H1 (cell line): ENCODE data around the gene FTSJ3. TPM values are rescaled to one million over a fixed set of nuclear protein-coding genes. Genes with fewer than 3 reads are reported as not detected.

Experiments
- CTCF ChIA-PET: fragments of 300-600 bp; sonication (Branson Sonifier 250); formaldehyde crosslinking; loops from one replicate; lab custom pipeline; 2021; ENCODE audit not compliant: partially characterized antibody; lab: Charles Lee
- POLR2A ChIA-PET: fragments of 300-600 bp; sonication (Branson Sonifier 250); formaldehyde crosslinking; loops from one replicate; lab custom pipeline; 2021; ENCODE audit warnings: inconsistent platforms; ENCODE audit not compliant: partially characterized antibody; lab: Charles Lee
- DNase-seq, 2 experiments: peaks; one replicate each; pipeline versions ENCODE4 v3.0.0 to v3.0.0-alpha.2; 2010 to 2022; ENCODE audit warnings: low spot score in 2 of 2, low read depth in 1 of 2, mixed read lengths in 1 of 2
- FAIRE-seq: peaks from 2 replicates; lab custom pipeline; 2011; peaks lifted over from hg19 to GRCh38; lab: Jason Lieb, UNC
- H2AFZ ChIP-seq: 2 replicates; pipeline ENCODE4 v1.8.1; 2012; ENCODE audit warnings: low read length, inconsistent platforms
- H2AK5ac ChIP-seq: 2 replicates; pipeline ENCODE4 v1.6.1; 2013; ENCODE audit warnings: low read depth, low read length
- H2BK120ac ChIP-seq: replicated peaks from 2 replicates; pipeline ENCODE3; 2013; ENCODE audit warnings: low read depth, low read length, inconsistent platforms
- H2BK12ac ChIP-seq: 2 replicates; pipeline ENCODE4 v1.6.1; 2013; ENCODE audit warnings: low read depth, low read length
- H2BK15ac ChIP-seq: 2 replicates; pipeline ENCODE4 v1.6.1; 2013; ENCODE audit warnings: low read length
- H2BK20ac ChIP-seq: 2 replicates; pipeline ENCODE4 v1.6.1; 2013; ENCODE audit warnings: low read length
- H2BK5ac ChIP-seq: 2 replicates; pipeline ENCODE4 v1.6.1; 2013; ENCODE audit warnings: low read depth, low read length
- H3K14ac ChIP-seq: 2 replicates; pipeline ENCODE4 v1.6.1; 2013; ENCODE audit warnings: inconsistent platforms; ENCODE audit not compliant: insufficient read length
- H3K18ac ChIP-seq: 2 replicates; pipeline ENCODE4 v1.6.1; 2013; ENCODE audit warnings: low read length; ENCODE audit errors: extremely low read depth
- H3K23ac ChIP-seq: 2 replicates; pipeline ENCODE4 v1.6.1; 2013; ENCODE audit warnings: inconsistent platforms; ENCODE audit not compliant: insufficient read length
- H3K23me2 ChIP-seq: 2 replicates; pipeline ENCODE4 v1.6.1; 2013; ENCODE audit warnings: low read depth, low read length
- H3K27ac ChIP-seq: 2 replicates; pipeline ENCODE4 v1.6.1; 2011; ENCODE audit warnings: low read depth, low read length, inconsistent platforms
- H3K27me3 ChIP-seq, 4 experiments: replicated peaks in 1 of 4; 1 replicate in 1 of 4; 2 replicates in 3 of 4; pipeline versions ENCODE4 v1.6.1 to v1.8.1; 2011 to 2013; ENCODE audit warnings: low read length in 3 of 4, mild to moderate bottlenecking in 3 of 4, inconsistent platforms in 2 of 4, mixed read lengths in 2 of 4, moderate library complexity in 1 of 4; ENCODE audit not compliant: control insufficient read depth in 3 of 4, insufficient read depth in 3 of 4; ENCODE audit errors: extremely low read depth in 1 of 4
- H3K36me3 ChIP-seq, 4 experiments: 2 replicates each; pipeline versions ENCODE4 v1.6.1 to v1.8.1; 2011 to 2013; ENCODE audit warnings: mild to moderate bottlenecking in 4 of 4, low read length in 3 of 4, moderate library complexity in 2 of 4, control low read depth in 1 of 4, inconsistent platforms in 1 of 4; ENCODE audit not compliant: insufficient read depth in 4 of 4, control insufficient read depth in 2 of 4
- H3K4ac ChIP-seq: replicated peaks from 2 replicates; pipeline ENCODE3; 2013; ENCODE audit warnings: low read length, low read depth, mixed read lengths, inconsistent platforms; ENCODE audit not compliant: insufficient read length
- H3K4me1 ChIP-seq, 4 experiments: replicated peaks in 1 of 4; 1 replicate in 1 of 4; 2 replicates in 3 of 4; pipeline versions ENCODE4 v1.6.1 to v1.8.1; 2011 to 2013; ENCODE audit warnings: low read length in 3 of 4, inconsistent platforms in 2 of 4, mixed read lengths in 1 of 4; ENCODE audit not compliant: insufficient read depth in 4 of 4, control insufficient read depth in 3 of 4
- H3K4me2 ChIP-seq, 2 experiments: 2 replicates each; pipeline versions ENCODE4 v1.6.1 to v1.8.1; 2011 to 2013; ENCODE audit warnings: low read depth in 2 of 2, low read length in 2 of 2, control low read depth in 1 of 2, inconsistent platforms in 1 of 2, mild to moderate bottlenecking in 1 of 2; ENCODE audit not compliant: insufficient read depth in 1 of 2
- H3K4me3 ChIP-seq, 4 experiments: fragments of 200-600, 300-600 bp in 1 of 4; sonication (generic), shearing (Covaris generic), sonication (Bioruptor Twin) in 1 of 4; 2 replicates each; pipeline versions ENCODE4 v1.5.1 to v1.8.1; 2011 to 2016; ENCODE audit warnings: low read length in 4 of 4, low read depth in 3 of 4, control low read depth in 2 of 4, inconsistent platforms in 2 of 4, mild to moderate bottlenecking in 2 of 4, mixed read lengths in 1 of 4, moderate library complexity in 1 of 4; ENCODE audit not compliant: insufficient read depth in 2 of 4; ENCODE audit errors: extremely low read depth in 1 of 4
- H3K56ac ChIP-seq: replicated peaks from 2 replicates; pipeline ENCODE3; 2013; ENCODE audit warnings: low read depth, mild to moderate bottlenecking, mixed read lengths, low read length, inconsistent platforms; ENCODE audit not compliant: insufficient read length
- H3K79me1 ChIP-seq: 2 replicates; pipeline ENCODE4 v1.6.1; 2013; ENCODE audit warnings: low read depth, low read length, control low read depth
- H3K79me2 ChIP-seq, 2 experiments: 2 replicates each; pipeline versions ENCODE4 v1.6.1 to v1.8.1; 2012 to 2013; ENCODE audit warnings: low read length in 2 of 2, mild to moderate bottlenecking in 2 of 2, inconsistent platforms in 1 of 2; ENCODE audit not compliant: insufficient read depth in 2 of 2, control insufficient read depth in 1 of 2
- H3K9ac ChIP-seq, 4 experiments: replicated peaks in 1 of 4; 1 replicate in 1 of 4; 2 replicates in 3 of 4; pipeline versions ENCODE4 v1.6.1 to v1.8.1; 2011 to 2013; ENCODE audit warnings: low read depth in 3 of 4, low read length in 3 of 4, control low read depth in 2 of 4, mild to moderate bottlenecking in 2 of 4, moderate library complexity in 2 of 4, inconsistent platforms in 1 of 4; ENCODE audit errors: extremely low read depth in 1 of 4
- H3K9me3 ChIP-seq, 2 experiments: 2 replicates each; pipeline versions ENCODE4 v1.6.1 to v1.8.1; 2012 to 2013; ENCODE audit warnings: mild to moderate bottlenecking in 2 of 2, moderate library complexity in 2 of 2, control low read depth in 1 of 2, inconsistent platforms in 1 of 2, low read depth in 1 of 2, low read length in 1 of 2, mixed read lengths in 1 of 2; ENCODE audit not compliant: insufficient read depth in 2 of 2
- H4K20me1 ChIP-seq, 2 experiments: replicated peaks in 1 of 2; 2 replicates each; pipeline versions ENCODE3 to v1.8.1; 2011 to 2013; ENCODE audit warnings: inconsistent platforms in 2 of 2, low read length in 2 of 2, mild to moderate bottlenecking in 1 of 2; ENCODE audit not compliant: insufficient read depth in 2 of 2, control insufficient read depth in 1 of 2
- H4K5ac ChIP-seq: 2 replicates; pipeline ENCODE4 v1.6.1; 2013; ENCODE audit warnings: low read length, low read depth, mixed read lengths, inconsistent platforms; ENCODE audit not compliant: insufficient read length
- H4K8ac ChIP-seq: 2 replicates; pipeline ENCODE4 v1.8.0; 2013; ENCODE audit warnings: mild to moderate bottlenecking, moderate library complexity, low read length, inconsistent platforms; ENCODE audit not compliant: insufficient read depth; ENCODE audit errors: extremely low read depth
- H4K91ac ChIP-seq: replicated peaks from 2 replicates; pipeline ENCODE3; 2013; ENCODE audit warnings: low read length, mixed read lengths, inconsistent platforms; ENCODE audit not compliant: insufficient read length
- EZH2 ChIP-seq: fragments of 200-600 bp; sonication (generic); IDR thresholded peaks from 2 replicates; pipeline ENCODE4 v1.7.1; 2012; ENCODE audit warnings: low read depth, mild to moderate bottlenecking, moderate library complexity, low read length, inconsistent platforms; ENCODE audit not compliant: severe bottlenecking
- POLR2A ChIP-seq, 2 experiments: IDR thresholded peaks; 1 replicate in 1 of 2; 2 replicates in 1 of 2; pipeline ENCODE4 v1.6.1; 2011; ENCODE audit warnings: low read depth in 2 of 2, low read length in 2 of 2, mild to moderate bottlenecking in 2 of 2; ENCODE audit errors: control extremely low read depth in 1 of 2
- WGBS, 2 experiments: shearing (Covaris generic) in 1 of 2; methylation state at CpG; one replicate each; pipeline versions ENCODE4 v1.1.6 to v1.1.7; 2013 to 2015; ENCODE audit warnings: low lambda C conversion rate in 2 of 2, mixed read lengths in 2 of 2, inconsistent platforms in 1 of 2, low coverage in 1 of 2, missing lambda C conversion rate in 1 of 2; ENCODE audit not compliant: insufficient replicate concordance in 2 of 2, insufficient coverage in 1 of 2, insufficient read length in 1 of 2; ENCODE audit errors: extremely low coverage in 1 of 2, missing lambda C conversion rate in 1 of 2; 5-methylcytosine and 5-hydroxymethylcytosine counted together
- polyA plus RNA-seq, 7 experiments: library from polyadenylated mRNA; depleted of rRNA in 3 of 7; stranded (reverse) in 5 of 7; unstranded in 2 of 7; fragments of >200 nt in 5 of 7; fragments of 200-250 nt in 2 of 7; gene quantifications; 1 replicate in 5 of 7; 2 replicates in 1 of 7; 4 replicates in 1 of 7; pipeline versions ENCODE4 v1.2.1 to v1.2.3, GENCODE V29; 2011 to 2013; ENCODE audit warnings: missing spikeins in 2 of 7, mixed read lengths in 2 of 7
- total RNA-seq: library from RNA; stranded (reverse); fragmentation: NEBNext Ultra II Directional; extraction: Animal tissue kit (Norgen Biotek cat#: 25700); gene quantifications from 2 replicates; pipeline ENCODE4 v1.2.1, GENCODE V29; 2021

The FTSJ3 gene
- total and polyA plus RNA-seq, 2 of the 8 experiments (the other 6 are each of a cell fraction or from before 2014, with no cell fraction given): 42.7 to 77.2 TPM

DNA sequence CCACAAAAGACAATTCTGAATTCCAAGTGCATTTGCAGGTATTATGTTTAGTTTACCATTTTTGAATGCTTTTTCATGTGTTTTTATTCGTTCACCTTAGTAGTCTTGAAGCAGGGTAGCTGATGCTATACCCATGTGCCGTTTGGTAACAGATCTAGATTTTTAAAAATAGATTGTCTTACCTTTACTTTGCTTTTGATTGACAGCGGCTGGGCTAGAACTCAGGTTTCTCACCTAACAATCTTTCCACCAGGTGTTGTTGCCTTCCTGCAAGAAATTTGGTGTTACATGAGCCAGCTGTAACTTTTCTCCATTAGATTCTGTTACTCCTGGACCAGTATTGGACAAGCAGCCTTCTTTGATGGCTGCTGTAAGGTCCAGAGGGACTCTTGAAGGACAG is 1.5 kb upstream of the FTSJ3 start:
- H3K56ac ChIP-seq: no peak overlapping the region
- H3K23ac ChIP-seq: no peak overlapping the region
- H3K27ac ChIP-seq: no peak overlapping the region
- peaks cover 0 to 3% (median 0%) of the 10 kb centered on the region in 4 experiments; a peak in 1 of 7 replicates for H3K4me1 ChIP-seq
- no peak overlapping the region for H3K14ac ChIP-seq
- peaks cover 18% of the 10 kb centered on the region; the same call in 1 of the 2 replicates for H3K79me1 ChIP-seq
- H3K27me3 ChIP-seq: no peaks in the 10 kb centered on the region
- ChIA-PET POLR2A (interaction anchor here (0.7 to 32.3 kb wide), 6 partner anchors 3 to 154 kb away, joined by 3 to 593 read pairs (median 242); partner anchors contain the start of genes CCDC47, DDX42, FTSJ3 and PSMC5), CTCF (interaction anchor here (1.0 to 1.8 kb wide), 9 partner anchors 9 to 394 kb away, joined by 3 to 15 read pairs (median 3); no protein-coding TSS in a partner anchor)
- no peak overlapping the region for H2BK20ac ChIP-seq
- FAIRE-seq: no peak
- TF ChIP-seq EZH2 (no peak), POLR2A (IDR thresholded peaks at IDR 0.05; ENCODE audit: control extremely low read depth in 1 of 2, low read depth in 2 of 2, low read length in 2 of 2) (no peak)
- no peak overlapping the region for H2AFZ ChIP-seq
- H3K18ac ChIP-seq: no peak overlapping the region
- H4K5ac ChIP-seq: no peak overlapping the region
- no peak overlapping the region for H2BK120ac ChIP-seq
- H3K9me3 ChIP-seq: no peaks in the 10 kb centered on the region
- no peak overlapping the region; a peak in 1 of 7 replicates for H3K9ac ChIP-seq
- H2AK5ac ChIP-seq: no peak overlapping the region
- H4K8ac ChIP-seq: no peak overlapping the region
- 81% methylated on average over 3 of the region's 3 CpGs; no CpG with 5 or more reads in 1 of the 2 experiments for WGBS, 2 experiments
- H4K91ac ChIP-seq: no peak overlapping the region
- peaks cover 8% of the 10 kb centered on the region for H3K23me2 ChIP-seq
- H4K20me1 ChIP-seq: peaks cover 2 to 24% of the 10 kb centered on the region in 2 experiments
- H2BK12ac ChIP-seq: no peak overlapping the region
- H3K36me3 ChIP-seq: peaks cover 50 to 72% (median 68%) of the 10 kb centered on the region in 4 experiments
- H2BK15ac ChIP-seq: no peak overlapping the region
- peak overlapping the region; percentile 87 to 93; a peak in 2 of 4 replicates for H3K4me2 ChIP-seq
- no peak for DNase-seq
- H3K4me3 ChIP-seq: peak overlapping the region in 1 of 4 experiments; percentile 89; a peak in 2 of 8 replicates
- H2BK5ac ChIP-seq: no peak overlapping the region
- peaks cover 0 to 38% of the 10 kb centered on the region in 2 experiments; a peak in 3 of 4 replicates for H3K79me2 ChIP-seq
- no peak overlapping the region for H3K4ac ChIP-seq
